ENCODE results near the gene CAMKMT.

Gene CAMKMT

DNA sequence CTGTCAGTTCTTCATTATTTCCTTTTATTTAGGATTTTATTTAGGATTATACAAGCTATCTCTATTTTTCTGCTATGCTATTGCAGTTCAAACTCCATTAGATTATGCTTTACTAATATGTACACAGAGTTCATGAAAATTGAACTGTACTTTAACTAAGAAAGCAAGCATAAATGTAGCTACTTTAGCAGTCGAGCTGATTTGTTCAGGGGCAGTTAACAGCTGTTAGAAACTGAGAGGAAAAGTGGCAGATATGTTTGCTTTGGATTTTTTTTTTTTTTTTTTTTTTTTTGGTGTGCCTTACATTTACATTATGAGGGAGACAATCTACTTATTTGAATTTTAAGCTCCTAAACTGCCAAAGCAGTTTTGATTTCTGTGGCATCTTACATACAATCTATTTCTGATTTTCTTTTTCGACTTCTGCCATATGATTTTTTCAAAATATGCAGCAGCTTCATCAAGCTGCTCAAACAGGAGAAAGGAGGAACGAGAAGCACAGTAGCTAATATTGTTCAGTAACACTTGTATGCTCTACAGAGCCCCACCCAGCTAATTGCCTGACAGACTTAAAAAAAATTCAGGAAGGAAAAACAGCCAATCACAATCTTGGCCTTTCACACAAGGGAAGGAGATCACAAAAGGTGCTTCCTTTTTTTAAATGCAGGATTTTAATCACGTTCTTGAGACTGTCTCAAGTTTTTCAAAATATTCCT lies 346.4 kb downstream of the CAMKMT start:
- Histone ChIP-seq H3K4me3 (ENCODE audit: low read length) (no peak overlapping the region), H3K4me1 (ENCODE audit: insufficient read depth, low read length) (peaks cover 47% of the 10 kb centered on the region), H3K9me3 (ENCODE audit: insufficient read depth, low read depth, low read length) (no peaks in the 10 kb centered on the region), H3K27me3 (ENCODE audit: insufficient read depth, low read length) (no peaks in the 10 kb centered on the region; the same call in 1 of the 2 replicates), H3K27ac (ENCODE audit: low read length) (no peak overlapping the region), H3K36me3 (ENCODE audit: insufficient read depth, low read depth, low read length) (no peaks in the 10 kb centered on the region), H3K9ac (ENCODE audit: low read depth, low read length) (no peak overlapping the region)

DNA sequence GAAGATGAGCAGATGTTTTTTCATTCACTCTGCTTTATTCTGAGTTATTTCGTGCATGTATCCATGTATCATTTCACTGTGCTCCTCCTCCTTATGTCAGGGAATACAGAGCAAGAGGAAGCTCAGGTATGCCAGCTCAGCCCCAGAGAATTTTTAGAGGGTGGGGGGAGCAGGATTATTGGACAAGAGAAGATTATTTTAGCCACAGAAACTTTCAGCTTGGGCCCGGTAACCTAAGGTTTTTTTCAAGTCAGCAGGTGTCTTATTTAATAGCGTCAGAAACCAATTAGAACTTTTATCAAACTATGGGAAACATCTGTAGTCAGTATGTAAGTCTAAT lies 346.9 kb downstream of the CAMKMT start:
- H3K4me3 ChIP-seq (ENCODE audit: low read length): no peak overlapping the region
- no peaks in the 10 kb centered on the region for H3K9me3 ChIP-seq (ENCODE audit: insufficient read depth, low read depth, low read length)
- H3K9ac ChIP-seq (ENCODE audit: low read depth, low read length): no peak overlapping the region
- peaks cover 47% of the 10 kb centered on the region for H3K4me1 ChIP-seq (ENCODE audit: insufficient read depth, low read length)
- no peaks in the 10 kb centered on the region; the same call in 1 of the 2 replicates for H3K27me3 ChIP-seq (ENCODE audit: insufficient read depth, low read length)
- H3K27ac ChIP-seq (ENCODE audit: low read length): no peak overlapping the region
- no peaks in the 10 kb centered on the region for H3K36me3 ChIP-seq (ENCODE audit: insufficient read depth, low read depth, low read length)

DNA sequence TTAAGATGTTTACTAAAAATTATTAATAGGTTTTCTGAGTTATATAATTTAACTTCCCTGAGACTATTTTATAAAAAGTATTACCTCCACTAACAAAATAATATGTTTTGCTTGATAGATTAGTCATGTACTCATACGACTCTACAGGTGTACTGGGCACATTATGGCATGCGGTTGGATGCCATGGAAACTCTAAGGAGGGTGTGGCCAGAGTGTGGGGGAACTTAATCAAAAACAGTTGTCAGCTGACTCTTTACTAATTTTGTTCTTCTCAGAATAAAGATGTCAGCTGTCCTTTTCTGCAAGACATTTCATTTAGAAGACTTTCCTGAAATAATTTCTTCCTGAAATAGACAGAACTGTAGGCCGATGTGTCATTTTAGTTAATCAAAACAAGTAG lies 351.4 kb downstream of the CAMKMT start:
- no peaks in the 10 kb centered on the region for H3K36me3 ChIP-seq (ENCODE audit: insufficient read depth, low read depth, low read length)
- no peak overlapping the region for H3K4me3 ChIP-seq (ENCODE audit: low read length)
- H3K27ac ChIP-seq (ENCODE audit: low read length): no peak overlapping the region
- no peak overlapping the region for H3K9ac ChIP-seq (ENCODE audit: low read depth, low read length)
- no peaks in the 10 kb centered on the region; the same call in 1 of the 2 replicates for H3K27me3 ChIP-seq (ENCODE audit: insufficient read depth, low read length)
- H3K4me1 ChIP-seq (ENCODE audit: insufficient read depth, low read length): peaks cover 14% of the 10 kb centered on the region
- no peaks in the 10 kb centered on the region for H3K9me3 ChIP-seq (ENCODE audit: insufficient read depth, low read depth, low read length)

DNA sequence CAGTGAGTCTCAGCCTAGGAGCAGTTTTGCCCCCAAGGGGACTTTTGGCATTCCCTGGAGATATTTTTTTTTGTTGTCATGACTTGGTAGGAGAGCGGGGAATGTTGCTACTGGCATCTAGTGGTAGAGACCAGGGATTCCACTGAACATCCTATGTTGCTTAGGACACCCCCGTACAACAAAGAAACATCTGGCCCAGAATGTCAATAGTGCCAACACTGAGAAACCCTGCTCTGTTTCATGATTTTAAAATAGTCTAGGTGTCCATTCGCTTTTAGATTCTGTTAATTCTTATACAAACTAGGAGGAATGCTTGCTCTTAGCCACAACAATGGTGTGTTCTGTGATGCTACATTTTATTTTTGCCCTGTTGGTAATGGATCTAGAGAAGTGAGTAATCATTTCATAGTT lies 353.9 kb downstream of the CAMKMT start:
- Histone ChIP-seq H3K36me3 (ENCODE audit: insufficient read depth, low read depth, low read length) (no peaks in the 10 kb centered on the region), H3K9me3 (ENCODE audit: insufficient read depth, low read depth, low read length) (no peaks in the 10 kb centered on the region), H3K9ac (ENCODE audit: low read depth, low read length) (no peak overlapping the region), H3K4me1 (ENCODE audit: insufficient read depth, low read length) (no peaks in the 10 kb centered on the region), H3K27me3 (ENCODE audit: insufficient read depth, low read length) (no peaks in the 10 kb centered on the region), H3K4me3 (ENCODE audit: low read length) (no peak overlapping the region), H3K27ac (ENCODE audit: low read length) (no peak overlapping the region)

DNA sequence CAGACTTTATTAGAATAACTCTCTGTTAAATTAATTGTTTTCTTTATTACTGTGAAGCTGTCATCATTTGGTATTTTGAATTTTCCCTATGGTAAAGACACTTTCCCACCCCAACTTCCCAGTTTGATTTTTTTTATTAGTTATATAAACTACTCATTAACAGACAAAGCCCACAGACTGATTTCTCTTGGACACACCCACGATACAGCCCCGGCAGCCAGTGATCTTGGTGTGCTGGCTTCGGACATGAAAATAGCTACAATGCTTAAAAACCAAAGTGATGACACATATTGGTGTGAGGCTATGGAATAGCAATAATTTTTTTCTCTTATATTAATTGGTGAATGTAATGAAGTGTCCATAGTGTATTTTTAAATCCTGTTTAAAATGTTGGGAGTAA lies 354.4 kb downstream of the CAMKMT start:
- H3K4me1 ChIP-seq (ENCODE audit: insufficient read depth, low read length): no peaks in the 10 kb centered on the region
- no peaks in the 10 kb centered on the region for H3K27me3 ChIP-seq (ENCODE audit: insufficient read depth, low read length)
- H3K9ac ChIP-seq (ENCODE audit: low read depth, low read length): no peak overlapping the region
- no peaks in the 10 kb centered on the region for H3K36me3 ChIP-seq (ENCODE audit: insufficient read depth, low read depth, low read length)
- H3K4me3 ChIP-seq (ENCODE audit: low read length): no peak overlapping the region
- H3K27ac ChIP-seq (ENCODE audit: low read length): no peak overlapping the region
- no peaks in the 10 kb centered on the region for H3K9me3 ChIP-seq (ENCODE audit: insufficient read depth, low read depth, low read length)

GRCh38 chr2:44718431-44718830 lies 356.7 kb downstream of the CAMKMT start:
- no peaks in the 10 kb centered on the region for H3K9me3 ChIP-seq (ENCODE audit: insufficient read depth, low read depth, low read length)
- H3K4me3 ChIP-seq (ENCODE audit: low read length): no peak overlapping the region
- no peak overlapping the region for H3K27ac ChIP-seq (ENCODE audit: low read length)
- no peaks in the 10 kb centered on the region for H3K27me3 ChIP-seq (ENCODE audit: insufficient read depth, low read length)
- H3K4me1 ChIP-seq (ENCODE audit: insufficient read depth, low read length): no peaks in the 10 kb centered on the region
- no peak overlapping the region for H3K9ac ChIP-seq (ENCODE audit: low read depth, low read length)
- no peaks in the 10 kb centered on the region for H3K36me3 ChIP-seq (ENCODE audit: insufficient read depth, low read depth, low read length)

DNA sequence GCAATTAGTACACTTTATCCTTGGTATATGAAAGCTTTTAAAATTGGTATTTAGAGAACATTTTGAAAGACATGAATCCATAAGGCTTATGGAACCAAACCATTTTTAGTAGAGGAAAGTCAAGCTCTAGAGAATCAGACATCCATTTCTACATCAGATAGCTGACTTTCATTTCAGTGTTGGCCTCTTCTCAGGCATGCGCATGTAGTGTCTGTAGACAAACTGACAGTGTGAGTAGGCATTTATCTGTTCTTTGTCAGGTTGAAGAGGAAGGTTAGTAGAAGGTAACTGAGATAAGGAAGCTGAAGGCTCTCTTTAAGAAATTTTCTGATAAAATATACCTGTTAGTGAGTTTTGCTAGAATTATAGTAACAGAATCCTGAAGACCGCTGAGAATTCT lies 357.8 kb downstream of the CAMKMT start:
- H3K27me3 ChIP-seq (ENCODE audit: insufficient read depth, low read length): no peaks in the 10 kb centered on the region
- H3K4me3 ChIP-seq (ENCODE audit: low read length): no peak overlapping the region
- H3K9me3 ChIP-seq (ENCODE audit: insufficient read depth, low read depth, low read length): no peaks in the 10 kb centered on the region
- H3K36me3 ChIP-seq (ENCODE audit: insufficient read depth, low read depth, low read length): no peaks in the 10 kb centered on the region
- H3K4me1 ChIP-seq (ENCODE audit: insufficient read depth, low read length): no peaks in the 10 kb centered on the region
- no peak overlapping the region for H3K9ac ChIP-seq (ENCODE audit: low read depth, low read length)
- H3K27ac ChIP-seq (ENCODE audit: low read length): no peak overlapping the region

DNA sequence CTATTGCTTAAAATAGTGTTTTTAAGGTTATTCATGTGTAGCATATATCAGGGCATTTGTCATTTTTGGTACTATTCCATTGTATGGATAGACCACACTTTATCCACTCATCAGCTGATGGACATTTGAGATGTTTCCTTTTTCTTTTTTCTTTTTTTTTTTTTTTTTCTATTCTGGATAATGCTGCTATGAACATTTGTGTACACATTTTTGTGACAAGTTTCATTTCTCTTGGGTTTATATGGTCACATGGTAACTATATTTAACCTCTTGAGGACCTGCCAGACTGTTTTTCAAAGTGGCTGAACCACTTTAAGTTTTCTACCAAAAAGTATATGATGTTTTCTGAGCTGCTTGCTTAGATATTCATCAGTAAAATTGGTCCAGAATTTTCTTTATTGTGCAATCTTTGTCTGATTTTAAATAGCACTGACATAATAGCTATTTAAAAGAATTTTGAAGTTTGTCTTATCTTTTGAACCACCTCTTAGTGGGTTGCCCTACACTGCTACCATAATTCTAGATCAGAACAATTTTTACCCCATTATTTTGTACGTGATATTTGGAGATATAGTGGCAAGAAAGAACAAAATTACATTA lies 360.4 kb downstream of the CAMKMT start:
- no peaks in the 10 kb centered on the region for H3K27me3 ChIP-seq (ENCODE audit: insufficient read depth, low read length)
- H3K9me3 ChIP-seq (ENCODE audit: insufficient read depth, low read depth, low read length): no peaks in the 10 kb centered on the region
- no peak overlapping the region for H3K9ac ChIP-seq (ENCODE audit: low read depth, low read length)
- no peaks in the 10 kb centered on the region for H3K4me1 ChIP-seq (ENCODE audit: insufficient read depth, low read length)
- no peak overlapping the region for H3K27ac ChIP-seq (ENCODE audit: low read length)
- H3K36me3 ChIP-seq (ENCODE audit: insufficient read depth, low read depth, low read length): no peaks in the 10 kb centered on the region
- H3K4me3 ChIP-seq (ENCODE audit: low read length): no peak overlapping the region

GRCh38 chr2:44723921-44724320 lies 362.2 kb downstream of the CAMKMT start:
- H3K9me3 ChIP-seq (ENCODE audit: insufficient read depth, low read depth, low read length): no peaks in the 10 kb centered on the region

GRCh38 chr2:44730593-44730992 lies 368.8 kb downstream of the CAMKMT start:
- Histone ChIP-seq H3K36me3 (ENCODE audit: insufficient read depth, low read depth, low read length) (no peaks in the 10 kb centered on the region), H3K9me3 (ENCODE audit: insufficient read depth, low read depth, low read length) (peaks cover 1% of the 10 kb centered on the region; the same call in 1 of the 2 replicates), H3K4me1 (ENCODE audit: insufficient read depth, low read length) (no peaks in the 10 kb centered on the region), H3K9ac (ENCODE audit: low read depth, low read length) (no peak overlapping the region), H3K27me3 (ENCODE audit: insufficient read depth, low read length) (no peaks in the 10 kb centered on the region), H3K27ac (ENCODE audit: low read length) (no peak overlapping the region), H3K4me3 (ENCODE audit: low read length) (no peak overlapping the region)

More at GRCh38 chr2:44723921-44724320, 362.2 kb downstream of the CAMKMT start:
- H3K4me1 ChIP-seq (ENCODE audit: insufficient read depth, low read length): no peaks in the 10 kb centered on the region
- H3K27me3 ChIP-seq (ENCODE audit: insufficient read depth, low read length): no peaks in the 10 kb centered on the region
- H3K9ac ChIP-seq (ENCODE audit: low read depth, low read length): no peak overlapping the region
- H3K4me3 ChIP-seq (ENCODE audit: low read length): no peak overlapping the region
- H3K36me3 ChIP-seq (ENCODE audit: insufficient read depth, low read depth, low read length): no peaks in the 10 kb centered on the region
- no peak overlapping the region for H3K27ac ChIP-seq (ENCODE audit: low read length)

GRCh38 chr2:44731505-44731904 lies 369.8 kb downstream of the CAMKMT start:
- Histone ChIP-seq H3K4me3 (ENCODE audit: low read length) (no peak overlapping the region), H3K27ac (ENCODE audit: low read length) (no peak overlapping the region), H3K9me3 (ENCODE audit: insufficient read depth, low read depth, low read length) (peaks cover 9% of the 10 kb centered on the region), H3K27me3 (ENCODE audit: insufficient read depth, low read length) (no peaks in the 10 kb centered on the region), H3K36me3 (ENCODE audit: insufficient read depth, low read depth, low read length) (no peaks in the 10 kb centered on the region), H3K4me1 (ENCODE audit: insufficient read depth, low read length) (no peaks in the 10 kb centered on the region), H3K9ac (ENCODE audit: low read depth, low read length) (no peak overlapping the region)

DNA sequence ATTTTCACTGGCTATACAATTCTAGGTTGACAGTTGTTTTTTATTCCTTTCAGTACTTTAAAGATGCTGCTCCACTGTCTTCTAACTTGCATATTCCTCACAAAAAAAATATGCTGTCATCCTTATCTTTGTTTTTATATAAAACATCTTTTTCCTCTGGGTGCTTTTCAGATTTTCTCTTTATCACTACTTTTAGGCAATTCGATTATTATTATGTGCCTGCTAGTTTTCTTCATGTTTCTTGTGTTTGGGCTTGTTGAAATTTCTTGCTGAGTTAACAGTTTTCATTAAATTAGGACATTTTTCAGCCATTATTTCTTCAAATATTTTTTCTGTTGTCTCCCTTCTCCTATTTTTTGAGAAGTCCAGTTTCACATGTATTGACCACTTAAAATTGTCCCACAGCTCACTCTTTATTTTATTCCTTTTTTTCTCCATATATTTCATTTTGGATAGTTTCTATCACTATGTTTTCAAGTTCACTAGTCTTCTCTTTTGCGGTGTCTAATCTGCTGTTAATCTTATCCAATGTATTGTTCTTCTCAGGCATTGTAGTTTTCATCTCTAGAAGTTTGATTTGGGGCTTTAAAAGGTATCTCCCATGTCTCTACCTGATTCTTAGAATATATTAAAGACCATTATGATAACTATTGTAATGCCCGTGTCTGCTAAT lies 374.7 kb downstream of the CAMKMT start:
- H3K9ac ChIP-seq (ENCODE audit: low read depth, low read length): no peak overlapping the region
- H3K36me3 ChIP-seq (ENCODE audit: insufficient read depth, low read depth, low read length): no peaks in the 10 kb centered on the region
- peaks cover 14% of the 10 kb centered on the region for H3K9me3 ChIP-seq (ENCODE audit: insufficient read depth, low read depth, low read length)
- no peak overlapping the region for H3K4me3 ChIP-seq (ENCODE audit: low read length)
- no peaks in the 10 kb centered on the region for H3K4me1 ChIP-seq (ENCODE audit: insufficient read depth, low read length)
- H3K27ac ChIP-seq (ENCODE audit: low read length): no peak overlapping the region
- no peaks in the 10 kb centered on the region for H3K27me3 ChIP-seq (ENCODE audit: insufficient read depth, low read length)

All from iPS-20b (cell line).